CD4-positive, CD25-positive, alpha-beta regulatory T cell (primary cell): ENCODE results near the gene ZSWIM1. TPM values are rescaled to one million over a fixed set of nuclear protein-coding genes. Genes with fewer than 3 reads are reported as not detected.
A peak's percentile ranks its signal among the peaks of the same experiment; 100 is the strongest.

Source experiments
- ATAC-seq, 2 donors: fragments of 150-1000 bp; cut with Tn5 transposase; one replicate each; pipeline ENCODE4 v1.10.0; 2021; ENCODE audit warnings: low read depth in 2 of 2, moderate number of reproducible peaks in 2 of 2, moderate library complexity in 1 of 2
- DNase-seq, 3 donors: peaks; one replicate each; pipeline versions ENCODE4 v3.0.0 to v3.0.0-alpha.2; 2012 to 2022; ENCODE audit warnings: mixed read lengths in 1 of 3
- H3K27ac ChIP-seq: one replicate; pipeline ENCODE4 v1.7.0; 2013; ENCODE audit warnings: mild to moderate bottlenecking, low read length; ENCODE audit not compliant: insufficient read depth, poor library complexity, severe bottlenecking
- H3K27me3 ChIP-seq: one replicate; pipeline ENCODE4 v1.7.0; 2013; ENCODE audit warnings: low read length; ENCODE audit not compliant: control insufficient read depth, insufficient read depth
- H3K36me3 ChIP-seq: one replicate; pipeline ENCODE4 v1.7.0; 2013; ENCODE audit warnings: mild to moderate bottlenecking, low read length, moderate library complexity; ENCODE audit not compliant: control insufficient read depth, insufficient read depth
- H3K4me1 ChIP-seq: 2 replicates; pipeline ENCODE4 v1.7.0; 2013; ENCODE audit warnings: mild to moderate bottlenecking, low read length; ENCODE audit not compliant: insufficient read depth, control insufficient read depth, poor library complexity, severe bottlenecking
- H3K4me3 ChIP-seq: one replicate; pipeline ENCODE4 v1.7.0; 2013; ENCODE audit warnings: low read depth, mild to moderate bottlenecking, low read length, moderate library complexity
- H3K9me3 ChIP-seq, 2 experiments: 1 replicate in 1 of 2; 2 replicates in 1 of 2; pipeline ENCODE4 v1.7.0; 2013; ENCODE audit warnings: low read length in 2 of 2, mild to moderate bottlenecking in 1 of 2, moderate library complexity in 1 of 2; ENCODE audit not compliant: control insufficient read depth in 2 of 2
- H3K27ac Mint-ChIP-seq, 3 donors: one replicate each; pipeline ENCODE4 v1.8.0; 2020 to 2022; ENCODE audit warnings: mild to moderate bottlenecking in 3 of 3, mixed read lengths in 3 of 3, moderate library complexity in 2 of 3
- H3K27me3 Mint-ChIP-seq: one replicate; pipeline ENCODE4 v1.8.0; 2022; ENCODE audit warnings: mild to moderate bottlenecking, mixed read lengths
- H3K36me3 Mint-ChIP-seq: one replicate; pipeline ENCODE4 v1.8.0; 2020; ENCODE audit warnings: mixed read lengths
- H3K4me1 Mint-ChIP-seq, 4 donors: one replicate each; pipeline ENCODE4 v1.8.0; 2020 to 2022; ENCODE audit warnings: mixed read lengths in 4 of 4, mild to moderate bottlenecking in 1 of 4
- H3K4me3 Mint-ChIP-seq, 4 donors: one replicate each; pipeline ENCODE4 v1.8.0; 2020 to 2022; ENCODE audit warnings: mild to moderate bottlenecking in 4 of 4, mixed read lengths in 4 of 4, moderate library complexity in 3 of 4
- H3K9me3 Mint-ChIP-seq, 7 donors: one replicate each; pipeline ENCODE4 v1.8.0; 2020 to 2022; ENCODE audit warnings: mixed read lengths in 7 of 7, mild to moderate bottlenecking in 3 of 7, moderate library complexity in 2 of 7
- polyA plus RNA-seq, 4 donors: library from polyadenylated mRNA; unstranded; fragments of 300-500 nt; fragmentation: Illumina TruSeq; gene quantifications; one replicate each; pipeline ENCODE4 v1.2.3, GENCODE V29; 2021
- total RNA-seq: library from RNA; stranded (reverse); gene quantifications from one replicate; pipeline ENCODE4 v1.2.3, GENCODE V29; 2022

ZSWIM1 gene
- total and polyA plus RNA-seq, 5 donors from 2014 or later = 1.3 to 7.7 (median 3.9) TPM

GRCh38 chr20:45835825-45836224, 45.2 kb upstream of the ZSWIM1 start:
- Mint-ChIP-seq H3K9me3 (no peaks in the 10 kb centered on the region), H3K4me1 (peaks cover 4 to 25% (median 10%) of the 10 kb centered on the region in 4 donors), H3K36me3 (no peaks in the 10 kb centered on the region), H3K4me3 (peak overlapping the region in 2 of 4 donors; percentile 38 to 43), H3K27ac (peak overlapping the region in 1 of 3 donors; percentile 46), H3K27me3 (peaks cover 5% of the 10 kb centered on the region)
- DNase-seq (no peak), ATAC-seq (no peak)
- H3K4me1 ChIP-seq = peaks cover 19% of the 10 kb centered on the region
- peaks cover under 1% of the 10 kb centered on the region for H3K36me3 ChIP-seq
- no peak overlapping the region for H3K27ac ChIP-seq
- H3K4me3 ChIP-seq = no peak overlapping the region
- no peaks in the 10 kb centered on the region for H3K27me3 ChIP-seq
- H3K9me3 ChIP-seq = no peaks in the 10 kb centered on the region

- H3K27ac Mint-ChIP-seq = no peak overlapping the region
Measured at GRCh38 chr20:45836841-45837240, 44.2 kb upstream of the ZSWIM1 start.

GRCh38 chr20:45840700-45841198, 40.3 kb upstream of the ZSWIM1 start:
- H3K9me3 ChIP-seq = no peaks in the 10 kb centered on the region
- ATAC-seq (no peak), DNase-seq (no peak)
- H3K9me3 Mint-ChIP-seq = no peaks in the 10 kb centered on the region
- peaks cover 0 to 9% (median 2%) of the 10 kb centered on the region in 4 donors for H3K4me1 Mint-ChIP-seq
- H3K27ac ChIP-seq = no peak overlapping the region
- H3K36me3 ChIP-seq = peaks cover 41% of the 10 kb centered on the region
- peaks cover 15% of the 10 kb centered on the region for H3K36me3 Mint-ChIP-seq
- H3K4me1 ChIP-seq = no peaks in the 10 kb centered on the region
- no peaks in the 10 kb centered on the region for H3K27me3 ChIP-seq
- no peak overlapping the region for H3K4me3 Mint-ChIP-seq
- H3K27me3 Mint-ChIP-seq = no peaks in the 10 kb centered on the region
- H3K4me3 ChIP-seq = no peak overlapping the region
- H3K27ac Mint-ChIP-seq = no peak overlapping the region

More at GRCh38 chr20:45836841-45837240, 44.2 kb upstream of the ZSWIM1 start:
- H3K4me1 Mint-ChIP-seq = peaks cover 4 to 25% (median 10%) of the 10 kb centered on the region in 4 donors
- Histone ChIP-seq H3K9me3 (no peaks in the 10 kb centered on the region), H3K27ac (no peak overlapping the region), H3K4me1 (peaks cover 19% of the 10 kb centered on the region), H3K4me3 (no peak overlapping the region), H3K27me3 (no peaks in the 10 kb centered on the region), H3K36me3 (peaks cover 9% of the 10 kb centered on the region)
- ATAC-seq = no peak
- H3K9me3 Mint-ChIP-seq = no peaks in the 10 kb centered on the region
- peaks cover 5% of the 10 kb centered on the region for H3K27me3 Mint-ChIP-seq
- H3K4me3 Mint-ChIP-seq = peak overlapping the region in 2 of 4 donors; percentile 1 to 63
- DNase-seq = no peak
- no peaks in the 10 kb centered on the region for H3K36me3 Mint-ChIP-seq

DNA sequence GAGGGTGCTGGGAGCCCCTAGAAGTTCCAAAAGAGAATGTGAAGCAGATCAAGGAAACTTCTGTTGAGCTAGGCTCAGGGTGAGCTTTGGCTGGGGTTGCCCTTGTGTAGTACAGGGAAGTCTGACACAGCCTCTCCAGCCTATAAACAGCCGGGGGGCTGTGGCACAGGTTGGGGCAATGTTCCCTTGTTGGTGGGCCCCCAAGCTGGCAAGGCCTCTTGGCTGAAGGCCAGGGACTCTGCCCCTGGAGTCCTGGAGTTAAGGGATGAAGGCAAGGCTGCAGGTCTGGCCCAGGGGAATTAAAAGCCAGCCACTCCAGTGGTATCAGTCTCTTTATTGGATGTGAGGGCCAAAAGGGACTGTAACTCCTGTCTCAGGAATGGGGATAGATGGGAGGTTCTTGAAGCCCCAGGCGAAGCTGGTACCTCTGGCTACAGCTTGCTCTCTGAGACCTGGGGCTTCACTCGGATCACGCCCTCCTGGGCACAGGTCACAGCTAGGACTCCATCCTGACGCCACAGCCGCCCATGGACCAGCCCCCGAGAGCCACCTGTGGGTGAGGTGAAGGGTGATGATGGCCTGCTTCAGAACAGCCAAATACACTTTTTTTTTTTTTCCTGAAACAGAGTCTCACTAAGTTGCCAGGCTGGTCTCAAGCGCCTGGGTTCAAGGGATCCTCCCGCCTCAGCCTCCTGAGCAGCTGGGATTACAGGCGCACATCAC, 39.5 kb upstream of the ZSWIM1 start:
- no peaks in the 10 kb centered on the region for H3K27me3 Mint-ChIP-seq
- H3K27ac ChIP-seq = no peak overlapping the region
- H3K4me1 Mint-ChIP-seq = peaks cover 0 to 8% (median 2%) of the 10 kb centered on the region in 4 donors
- no peaks in the 10 kb centered on the region for H3K4me1 ChIP-seq
- no peaks in the 10 kb centered on the region for H3K9me3 Mint-ChIP-seq
- DNase-seq = no peak
- H3K9me3 ChIP-seq = no peaks in the 10 kb centered on the region
- peaks cover 15% of the 10 kb centered on the region for H3K36me3 Mint-ChIP-seq
- H3K4me3 ChIP-seq = no peak overlapping the region
- H3K36me3 ChIP-seq = peaks cover 46% of the 10 kb centered on the region
- H3K27ac Mint-ChIP-seq = no peak overlapping the region
- ATAC-seq = no peak
- no peak overlapping the region for H3K4me3 Mint-ChIP-seq
- no peaks in the 10 kb centered on the region for H3K27me3 ChIP-seq

- Histone ChIP-seq H3K27me3 (no peaks in the 10 kb centered on the region), H3K27ac (no peak overlapping the region), H3K9me3 (no peaks in the 10 kb centered on the region), H3K4me3 (no peak overlapping the region), H3K36me3 (peaks cover 52% of the 10 kb centered on the region), H3K4me1 (no peaks in the 10 kb centered on the region)
- H3K9me3 Mint-ChIP-seq = no peaks in the 10 kb centered on the region
- H3K27ac Mint-ChIP-seq = peak overlapping the region in 1 of 3 donors; percentile 53
- no peaks in the 10 kb centered on the region for H3K27me3 Mint-ChIP-seq
- DNase-seq (no peak), ATAC-seq (no peak)
- H3K4me1 Mint-ChIP-seq = peaks cover 0 to under 1% (median under 1%) of the 10 kb centered on the region in 4 donors
- peaks cover 15% of the 10 kb centered on the region for H3K36me3 Mint-ChIP-seq
- H3K4me3 Mint-ChIP-seq = no peak overlapping the region
Measured at GRCh38 chr20:45842169-45842812, 38.7 kb upstream of the ZSWIM1 start.

GRCh38 chr20:45843506-45843905, 37.5 kb upstream of the ZSWIM1 start:
- no peaks in the 10 kb centered on the region for H3K9me3 ChIP-seq
- peaks cover 58% of the 10 kb centered on the region for H3K36me3 ChIP-seq
- Mint-ChIP-seq H3K36me3 (peaks cover 21% of the 10 kb centered on the region), H3K4me3 (no peak overlapping the region), H3K9me3 (no peaks in the 10 kb centered on the region), H3K4me1 (peaks cover 0 to 3% (median 0%) of the 10 kb centered on the region in 4 donors), H3K27ac (peak overlapping the region in 1 of 3 donors; percentile 48), H3K27me3 (no peaks in the 10 kb centered on the region)
- H3K4me1 ChIP-seq = no peaks in the 10 kb centered on the region
- no peak overlapping the region for H3K4me3 ChIP-seq
- DNase-seq = no peak
- no peak for ATAC-seq
- no peak overlapping the region for H3K27ac ChIP-seq
- H3K27me3 ChIP-seq = no peaks in the 10 kb centered on the region

DNA sequence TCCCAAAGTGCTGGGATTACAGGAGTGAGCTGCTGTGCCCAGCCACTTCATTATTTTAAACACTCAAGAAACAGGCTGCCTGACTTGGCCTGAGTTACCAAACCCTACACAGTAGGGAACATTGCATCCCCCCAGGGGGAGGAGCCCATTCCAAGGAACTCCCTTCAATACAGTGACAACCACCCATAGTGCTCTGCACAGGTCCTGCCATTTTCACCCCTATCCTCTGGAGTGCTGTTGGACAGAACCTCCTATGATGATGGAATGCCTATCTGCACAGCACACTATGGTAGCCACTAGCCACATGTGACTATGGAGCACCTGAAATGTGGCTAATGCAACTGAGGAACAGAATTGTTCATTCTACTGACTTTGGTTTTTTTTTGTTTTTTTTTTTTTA, 35.6 kb upstream of the ZSWIM1 start:
- Histone ChIP-seq H3K27me3 (no peaks in the 10 kb centered on the region), H3K4me1 (no peaks in the 10 kb centered on the region), H3K36me3 (peaks cover 74% of the 10 kb centered on the region), H3K4me3 (no peak overlapping the region), H3K27ac (no peak overlapping the region), H3K9me3 (no peaks in the 10 kb centered on the region)
- Mint-ChIP-seq H3K27me3 (no peaks in the 10 kb centered on the region), H3K36me3 (peaks cover 32% of the 10 kb centered on the region), H3K4me3 (no peak overlapping the region), H3K9me3 (no peaks in the 10 kb centered on the region), H3K4me1 (peaks cover 0 to 8% (median 4%) of the 10 kb centered on the region in 4 donors), H3K27ac (no peak overlapping the region)
- DNase-seq (no peak), ATAC-seq (no peak)
